ENCODE data around the gene TMEM200A.

The TMEM200A gene

GRCh38 chr6:130486417-130486816 is 120.6 kb downstream of the TMEM200A start:
- no peaks in the 10 kb centered on the region for H3K36me3 ChIP-seq (ENCODE audit: insufficient read depth, low read length)
- no peak overlapping the region for H3K4me2 ChIP-seq (ENCODE audit: insufficient read depth, low read length)
- no peak overlapping the region for H3K27ac ChIP-seq (ENCODE audit: low read length)
- no peaks in the 10 kb centered on the region for H3K27me3 ChIP-seq (ENCODE audit: insufficient read depth, low read length, poor library complexity)
- ATAC-seq (ENCODE audit: insufficient read depth, low read depth) (no peak), DNase-seq (no peak)
- H2AFZ ChIP-seq (ENCODE audit: low read depth, low read length): no peak overlapping the region
- TF ChIP-seq EZH2 (IDR thresholded peaks at IDR 0.05; ENCODE audit: borderline replicate concordance, low read depth, low read length, severe bottlenecking) (no peak), CTCF (IDR thresholded peaks at IDR 0.05; ENCODE audit: borderline replicate concordance, extremely low read depth, low read length, poor library complexity, severe bottlenecking) (no peak)
- H4K20me1 ChIP-seq (ENCODE audit: insufficient read depth, low read length): no peaks in the 10 kb centered on the region
- H3K9ac ChIP-seq (ENCODE audit: low read depth, low read length): no peak overlapping the region
- H3K4me3 ChIP-seq (ENCODE audit: low read depth in 1 of 2, low read length in 2 of 2): no peak overlapping the region
- peaks cover 34% of the 10 kb centered on the region for H3K4me1 ChIP-seq (ENCODE audit: insufficient read depth, low read length)
- H3K79me2 ChIP-seq (ENCODE audit: insufficient read depth, low read length): no peaks in the 10 kb centered on the region
- H3K9me3 ChIP-seq (ENCODE audit: insufficient read depth, low read length, severe bottlenecking): no peaks in the 10 kb centered on the region

GRCh38 chr6:130489514-130489913 is 123.7 kb downstream of the TMEM200A start:
- Histone ChIP-seq H3K4me2 (ENCODE audit: insufficient read depth, low read length) (no peak overlapping the region), H2AFZ (ENCODE audit: low read depth, low read length) (no peak overlapping the region), H3K27ac (ENCODE audit: low read length) (no peak overlapping the region), H3K27me3 (ENCODE audit: insufficient read depth, low read length, poor library complexity) (no peaks in the 10 kb centered on the region), H3K79me2 (ENCODE audit: insufficient read depth, low read length) (no peaks in the 10 kb centered on the region), H3K4me1 (ENCODE audit: insufficient read depth, low read length) (peaks cover 4% of the 10 kb centered on the region; the same call in 1 of the 2 replicates), H3K9me3 (ENCODE audit: insufficient read depth, low read length, severe bottlenecking) (peaks cover 4% of the 10 kb centered on the region), H3K4me3 (ENCODE audit: low read depth in 1 of 2, low read length in 2 of 2) (no peak overlapping the region), H3K36me3 (ENCODE audit: insufficient read depth, low read length) (no peaks in the 10 kb centered on the region), H3K9ac (ENCODE audit: low read depth, low read length) (no peak overlapping the region), H4K20me1 (ENCODE audit: insufficient read depth, low read length) (no peaks in the 10 kb centered on the region)
- DNase-seq: no peak
- no peak for TF ChIP-seq CTCF (IDR thresholded peaks at IDR 0.05; ENCODE audit: borderline replicate concordance, extremely low read depth, low read length, poor library complexity, severe bottlenecking)
- no peak for TF ChIP-seq EZH2 (IDR thresholded peaks at IDR 0.05; ENCODE audit: borderline replicate concordance, low read depth, low read length, severe bottlenecking)
- ATAC-seq (ENCODE audit: insufficient read depth, low read depth): peak; percentile 35; the same call in 1 of the 3 replicates

Data from DND-41 (cell line).